Endothelial cell of umbilical vein (primary cell): ENCODE data around the gene ABCC10. TPM values are rescaled to one million over a fixed set of nuclear protein-coding genes. Genes with fewer than 3 reads are reported as not detected.

Experiments used
- BruUV-seq: library from RNA; stranded (reverse); fragments of 400-500 nt; replicated peaks from 2 replicates; lab custom pipeline; 2021; lab: Mats Ljungman, UMichigan
- CTCF ChIA-PET: fragments of 300-600, 350-600 bp; sonication (Branson Sonifier 250); formaldehyde crosslinking; loops from one replicate; lab custom pipeline; 2021; ENCODE audit warnings: antibody characterized with exemption, inconsistent platforms; lab: Charles Lee
- POLR2A ChIA-PET: fragments of 300-600, 350-600 bp; sonication (Branson Sonifier 250); formaldehyde crosslinking; loops from one replicate; lab custom pipeline; 2021; ENCODE audit warnings: antibody characterized with exemption, inconsistent platforms; lab: Charles Lee
- DNase-seq: peaks from one replicate; pipeline ENCODE4 v3.0.0-alpha.2; 2011; ENCODE audit warnings: low read depth, low spot score
- FAIRE-seq: peaks from 2 replicates; lab custom pipeline; 2011; peaks lifted over from hg19 to GRCh38; lab: Jason Lieb, UNC
- H2AFZ ChIP-seq: 2 replicates; pipeline ENCODE4 v1.6.0; 2012; ENCODE audit warnings: low read depth, low read length, control low read depth, inconsistent platforms
- H3K27ac ChIP-seq: 2 replicates; pipeline ENCODE4 v1.5.1; 2011; ENCODE audit warnings: low read depth, mild to moderate bottlenecking, control low read depth, low read length, moderate library complexity; ENCODE audit not compliant: insufficient read depth
- H3K27me3 ChIP-seq, 2 experiments: 2 replicates each; pipeline versions ENCODE4 v1.6.0 to v1.6.1; 2011; ENCODE audit warnings: low read length in 2 of 2, mixed read lengths in 1 of 2; ENCODE audit not compliant: control insufficient read depth in 2 of 2, insufficient read depth in 2 of 2
- H3K36me3 ChIP-seq, 2 experiments: 2 replicates in 1 of 2; 3 replicates in 1 of 2; pipeline ENCODE4 v1.5.1; 2011; ENCODE audit warnings: low read length in 2 of 2, mild to moderate bottlenecking in 1 of 2, moderate library complexity in 1 of 2; ENCODE audit not compliant: control insufficient read depth in 2 of 2, insufficient read depth in 2 of 2; ENCODE audit errors: extremely low read depth in 1 of 2
- H3K4me1 ChIP-seq: 3 replicates; pipeline ENCODE4 v1.5.1; 2011; ENCODE audit warnings: mild to moderate bottlenecking, low read length; ENCODE audit not compliant: control insufficient read depth, insufficient read depth; ENCODE audit errors: extremely low read depth
- H3K4me2 ChIP-seq: 2 replicates; pipeline ENCODE4 v1.6.1; 2011; ENCODE audit warnings: low read length, control low read depth, mixed read lengths; ENCODE audit not compliant: insufficient read depth
- H3K4me3 ChIP-seq, 3 experiments: fragments of 200-600 bp in 1 of 3; sonication (generic), shearing (Covaris generic) in 1 of 3; replicated peaks in 1 of 3; 2 replicates each; pipeline ENCODE4 v1.5.1; 2011 to 2016; ENCODE audit warnings: control low read depth in 3 of 3, low read length in 3 of 3, mild to moderate bottlenecking in 2 of 3, inconsistent platforms in 1 of 3, low read depth in 1 of 3, moderate library complexity in 1 of 3; ENCODE audit not compliant: insufficient read depth in 1 of 3
- H3K79me2 ChIP-seq: 2 replicates; pipeline ENCODE4 v1.6.0; 2012; ENCODE audit warnings: low read length, inconsistent platforms; ENCODE audit not compliant: control insufficient read depth, insufficient read depth
- H3K9ac ChIP-seq: replicated peaks from 2 replicates; pipeline ENCODE3; 2011; ENCODE audit warnings: low read length, control low read depth; ENCODE audit not compliant: insufficient read depth; ENCODE audit errors: extremely low read depth
- H3K9me1 ChIP-seq: replicated peaks from 3 replicates; pipeline ENCODE4 v1.6.0; 2011; ENCODE audit warnings: mild to moderate bottlenecking, low read length; ENCODE audit not compliant: control insufficient read depth, insufficient read depth; ENCODE audit errors: extremely low read depth
- H3K9me3 ChIP-seq: replicated peaks from 2 replicates; pipeline ENCODE4 v1.5.1; 2012; ENCODE audit warnings: low read length, inconsistent platforms; ENCODE audit not compliant: control insufficient read depth, insufficient read depth
- H4K20me1 ChIP-seq: replicated peaks from 2 replicates; pipeline ENCODE3; 2011; ENCODE audit warnings: mild to moderate bottlenecking, low read length; ENCODE audit not compliant: control insufficient read depth, insufficient read depth; ENCODE audit errors: extremely low read depth
- GATA2 ChIP-seq: IDR thresholded peaks from 2 replicates; pipeline ENCODE4 v1.7.0; 2011; ENCODE audit warnings: low read depth, mild to moderate bottlenecking, moderate library complexity, mixed read lengths, low read length; ENCODE audit not compliant: insufficient read length, insufficient read depth
- MYC ChIP-seq: IDR thresholded peaks from one replicate; pipeline ENCODE4 v1.6.1; 2011; ENCODE audit warnings: mild to moderate bottlenecking, low read depth, low read length
- POLR2A ChIP-seq: IDR thresholded peaks from 2 replicates; pipeline ENCODE4 v1.6.1; 2012; ENCODE audit warnings: low read depth, mild to moderate bottlenecking, control low read depth, low read length
- dilution Hi-C: fragments of 300-500 bp; cut with MboI; formaldehyde crosslinking; loops from one replicate; pipeline ENCODE4 v1.15.0; 2019; ENCODE audit warnings: low sequenced_read_pairs; ENCODE audit not compliant: extremely low pct_ligation_motif_present
- intact Hi-C: fragments of 100-400 bp; cut with micrococcal nuclease; formaldehyde crosslinking; loops from one replicate; pipeline ENCODE4 v1.10.0; 2022
- polyA plus RNA-seq, 4 experiments: library from polyadenylated mRNA; depleted of rRNA in 3 of 4; stranded (reverse) in 3 of 4; unstranded in 1 of 4; fragments of >200 nt; gene quantifications; 2 replicates each; pipeline versions ENCODE4 v1.2.1 to v1.2.3, GENCODE V29; 2011 to 2012; ENCODE audit warnings: missing spikeins in 1 of 4
- total RNA-seq: library from RNA; stranded (reverse); gene quantifications from 2 replicates; pipeline ENCODE4 v1.2.3, GENCODE V29; 2021

ABCC10 gene
- total and polyA plus RNA-seq, 2 donors (not counting 3 experiments of a cell fraction or from before 2014, with no cell fraction given): 29.2 to 37.9 TPM

GRCh38 chr6:43434001-43434840 is 6.9 kb downstream of the ABCC10 start:
- Histone ChIP-seq H3K4me3 (no peak overlapping the region), H4K20me1 (no peaks in the 10 kb centered on the region), H3K36me3 (peaks cover 0 to 22% of the 10 kb centered on the region in 2 experiments), H3K27me3 (no peaks in the 10 kb centered on the region), H2AFZ (no peak overlapping the region), H3K79me2 (no peaks in the 10 kb centered on the region), H3K9me1 (no peaks in the 10 kb centered on the region), H3K9me3 (no peaks in the 10 kb centered on the region), H3K27ac (no peak overlapping the region), H3K4me2 (no peak overlapping the region), H3K9ac (no peak overlapping the region), H3K4me1 (peaks cover 13% of the 10 kb centered on the region)
- DNase-seq: no peak
- TF ChIP-seq POLR2A: no peak
- TF ChIP-seq GATA2: no peak
- intact Hi-C loops (no loop called here), dilution Hi-C loops (no loop called here)
- peak; percentile 4 for FAIRE-seq
- ChIA-PET CTCF (interaction anchor here (1.1 kb wide), 1 partner anchor 72 kb away, joined by 3 read pairs; no protein-coding TSS in a partner anchor), POLR2A (no interaction called here)
- no TSS peak for BruUV-seq

GRCh38 chr6:43434943-43435342 is 7.6 kb downstream of the ABCC10 start:
- POLR2A ChIA-PET: no interaction called here
- no peak for FAIRE-seq
- intact Hi-C loops: no loop called here
- TF ChIP-seq MYC: no peak
- DNase-seq: no peak
- no TSS peak for BruUV-seq
- dilution Hi-C loops: no loop called here
- Histone ChIP-seq H3K9me1 (no peaks in the 10 kb centered on the region), H3K4me2 (no peak overlapping the region), H3K79me2 (no peaks in the 10 kb centered on the region), H3K36me3 (peaks cover 0 to 22% of the 10 kb centered on the region in 2 experiments), H3K27ac (no peak overlapping the region), H3K4me3 (no peak overlapping the region), H3K9ac (no peak overlapping the region), H2AFZ (no peak overlapping the region), H3K4me1 (peaks cover 13% of the 10 kb centered on the region), H4K20me1 (no peaks in the 10 kb centered on the region), H3K9me3 (no peaks in the 10 kb centered on the region), H3K27me3 (no peaks in the 10 kb centered on the region)
- CTCF ChIA-PET: no interaction called here
